Activated T-helper 1 cell treated with Interleukin-2 at 50 U/mL for 16 hours (primary cell): ENCODE measurements around the gene TMEM174.
"Not testable (repeated sequence)": the region's sequence is repeated elsewhere in the genome, so short reads cannot be mapped to it uniquely, and the experiment has no call there.

Source experiments
- DNase-seq: peaks from one replicate; pipeline ENCODE4 v3.0.0-alpha.2; 2020; ENCODE audit warnings: low read depth

TMEM174 gene

DNA sequence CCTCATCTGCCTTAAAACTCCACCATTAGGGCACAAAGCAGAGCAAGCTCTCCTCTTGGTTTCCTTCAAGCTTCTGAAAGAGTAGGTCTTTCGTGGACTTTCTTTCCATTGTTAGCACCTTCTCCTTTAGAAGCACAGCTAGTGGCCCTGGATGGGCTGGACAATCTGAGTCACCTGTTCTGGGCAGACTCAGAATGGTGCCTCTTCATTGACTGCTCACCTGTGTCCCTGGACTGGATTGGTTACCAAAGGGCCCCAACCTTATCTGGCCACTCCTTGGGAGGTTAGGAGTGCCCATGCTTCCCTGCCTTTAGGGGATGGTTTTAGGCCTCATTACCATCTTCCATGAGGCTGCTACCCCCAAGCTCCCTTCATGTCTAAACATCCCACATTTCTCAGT is 23.2 kb downstream of the TMEM174 start:
- no peak for DNase-seq

DNA sequence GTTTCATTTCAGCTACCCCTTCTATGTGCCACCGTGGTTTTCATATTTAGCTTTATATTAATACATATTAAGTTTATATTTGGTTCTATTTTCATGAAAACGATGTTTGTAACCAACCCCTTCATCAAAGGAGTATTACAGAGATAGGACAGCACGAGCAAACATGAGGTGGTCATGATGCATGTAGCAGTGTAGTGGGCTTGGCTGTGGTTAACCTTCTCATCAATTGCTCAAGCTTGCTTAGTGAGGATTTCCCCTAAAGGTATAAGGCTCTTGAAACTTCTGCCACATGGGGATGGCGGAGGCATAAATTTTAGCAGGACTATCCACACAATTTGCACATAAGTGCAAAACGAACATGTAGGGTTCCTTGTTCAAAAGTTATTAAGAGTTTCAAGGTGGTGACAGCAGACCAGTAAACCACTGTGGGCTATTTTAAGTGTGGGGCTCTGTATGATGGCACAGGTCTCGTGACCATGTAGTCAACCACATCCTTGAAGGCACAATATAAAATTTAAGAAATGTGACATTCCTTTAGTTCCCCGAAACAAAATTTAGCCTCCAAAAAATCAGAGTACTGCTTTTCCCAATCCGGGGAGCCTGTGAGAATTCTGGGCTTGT is 24.8 kb downstream of the TMEM174 start:
- DNase-seq: no peak

DNA sequence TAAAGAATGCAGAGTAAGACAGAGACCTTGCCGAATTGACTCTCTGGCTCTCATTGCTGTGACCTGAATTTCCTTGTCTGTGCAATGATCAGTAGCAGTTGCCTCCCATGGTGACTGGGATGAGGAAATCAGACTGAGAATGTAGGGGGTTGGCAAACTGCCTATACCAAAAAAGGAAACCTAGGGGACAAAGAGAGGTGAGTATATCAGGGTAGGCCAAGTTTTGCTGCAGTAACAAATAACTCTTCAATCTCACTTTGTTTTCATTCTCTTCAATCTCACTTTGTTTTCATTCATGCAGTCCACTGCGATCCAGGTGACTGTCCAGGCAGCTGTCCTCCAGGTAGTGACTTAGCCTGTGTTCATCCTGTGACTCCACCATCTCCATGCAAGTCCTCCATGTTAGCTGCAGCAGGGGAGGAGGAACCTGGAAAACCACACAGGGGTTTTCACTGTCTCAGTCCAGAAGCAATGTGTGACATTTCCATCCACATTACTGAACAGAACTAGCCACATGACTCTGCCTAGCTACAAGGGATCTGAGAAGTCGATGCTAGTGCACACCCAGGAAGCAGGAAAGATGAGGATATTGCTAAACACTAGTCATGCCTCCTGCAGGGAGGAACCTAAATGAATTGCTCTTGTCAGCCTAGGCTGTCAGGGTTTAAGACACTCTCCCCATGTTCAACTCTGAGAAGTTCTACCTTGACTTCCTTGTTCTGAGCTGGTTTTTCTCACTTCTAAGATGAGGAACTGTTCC is 26.0 kb downstream of the TMEM174 start:
- DNase-seq: no peak

DNA sequence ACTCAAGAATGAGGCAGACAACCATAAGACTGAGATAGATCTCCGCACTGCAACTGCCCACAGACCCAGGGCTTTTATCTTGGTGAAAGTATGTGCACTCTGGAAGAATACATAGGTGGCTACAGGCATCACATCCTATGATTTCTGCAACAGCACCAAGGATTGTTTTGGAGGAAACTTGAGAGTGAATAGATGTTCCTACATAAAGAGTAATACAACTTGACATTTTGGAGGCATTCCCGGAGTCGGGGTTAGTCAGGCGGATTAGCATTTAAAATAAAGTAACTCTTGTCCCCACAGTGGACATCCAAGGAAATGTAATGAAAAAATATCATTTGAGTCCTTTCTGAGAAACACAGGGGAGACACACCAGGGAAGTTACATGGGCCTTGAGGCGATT is 26.7 kb downstream of the TMEM174 start:
- DNase-seq: no peak

DNA sequence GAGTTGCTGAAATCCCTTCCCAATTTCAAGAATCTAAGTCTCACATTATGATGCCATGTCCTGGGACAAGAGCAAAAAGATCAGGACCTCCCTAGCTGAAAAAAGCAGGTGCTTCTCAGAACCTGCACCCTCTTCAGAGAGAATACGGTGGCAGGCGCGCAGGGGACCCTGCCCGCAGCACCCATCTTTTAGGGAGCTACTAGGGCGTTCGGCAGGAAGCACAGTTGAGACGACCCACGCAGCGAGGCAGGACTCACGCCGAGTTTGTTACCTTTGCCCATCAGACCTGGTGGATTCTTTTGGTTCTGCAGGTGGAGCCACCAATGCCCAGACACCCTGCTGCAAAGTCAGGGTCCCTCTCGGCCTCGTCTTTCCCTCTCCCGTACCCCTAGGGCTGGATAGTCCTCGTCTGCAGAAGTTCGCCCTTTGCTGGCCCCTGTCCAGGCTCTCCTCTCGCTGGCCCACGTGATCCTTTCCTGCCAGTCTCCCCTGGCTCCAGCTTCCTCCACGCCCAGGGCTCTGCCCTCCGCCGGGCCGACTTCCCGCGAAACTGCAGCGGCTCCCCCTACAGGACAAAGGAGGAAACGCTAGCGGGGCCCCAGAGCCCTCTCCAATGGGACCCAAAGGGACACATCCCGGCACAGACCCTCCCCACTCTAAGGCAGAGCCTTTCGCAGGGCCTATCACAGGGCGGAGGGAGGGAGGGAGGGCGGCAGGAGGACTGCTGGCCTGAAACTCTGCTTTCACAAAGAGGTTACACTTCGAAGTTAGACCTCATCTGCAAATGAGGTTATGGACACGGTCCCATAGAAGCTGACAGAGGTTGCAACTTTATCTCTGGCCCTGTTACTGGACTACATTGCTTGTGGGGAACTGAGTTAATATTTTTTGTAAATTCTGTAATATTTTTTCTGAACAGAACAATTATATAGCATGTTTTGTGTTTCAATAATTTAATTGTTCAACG is 28.8 kb downstream of the TMEM174 start:
- DNase-seq: peak; percentile 48

- DNase-seq: no peak
Measured at GRCh38 chr5:73204332-73204731, 31.3 kb downstream of the TMEM174 start.

GRCh38 chr5:73204733-73205132 is 31.7 kb downstream of the TMEM174 start:
- DNase-seq: no peak

DNA sequence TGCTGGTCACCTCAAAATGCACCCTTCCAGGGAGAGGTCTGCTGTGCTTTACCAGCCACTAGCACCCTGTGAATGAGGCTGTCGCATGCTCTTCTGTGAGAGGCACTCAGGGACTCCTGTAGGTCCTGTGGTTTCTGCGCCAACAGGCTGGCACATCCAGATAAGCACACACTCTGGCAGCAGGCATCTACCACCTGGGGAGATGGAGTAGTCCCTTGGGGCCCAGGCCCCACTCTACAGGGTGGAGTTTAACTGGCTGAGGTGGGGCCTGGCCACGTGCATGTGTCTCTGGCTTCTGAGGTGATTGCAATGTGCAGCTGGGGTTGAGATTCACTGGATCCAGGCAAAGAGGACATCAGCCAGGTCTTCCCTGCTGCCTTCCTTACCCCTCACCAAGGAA is 32.3 kb downstream of the TMEM174 start:
- no peak for DNase-seq

DNA sequence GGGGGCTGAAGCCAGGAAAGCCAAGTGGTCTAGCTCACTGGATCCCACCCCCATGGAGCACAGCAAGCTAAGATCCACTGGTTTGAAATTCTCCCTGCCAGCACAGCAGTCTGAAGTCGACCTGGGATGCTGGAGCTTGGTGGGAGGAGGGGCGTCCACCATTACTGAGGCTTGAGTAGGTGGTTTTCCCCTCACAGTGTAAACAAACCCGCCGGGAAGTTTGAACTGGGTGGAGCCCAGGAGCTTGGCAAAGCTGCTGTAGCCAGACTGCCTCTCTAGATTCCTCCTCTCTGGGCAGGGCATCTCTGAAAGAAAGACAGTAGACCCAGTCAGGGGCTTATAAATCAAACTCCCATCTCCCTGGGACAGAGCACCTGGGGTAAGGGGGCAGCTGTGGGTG is 34.2 kb downstream of the TMEM174 start:
- DNase-seq: not testable (repeated sequence)

GRCh38 chr5:73209075-73209474 is 36.1 kb downstream of the TMEM174 start:
- DNase-seq: not testable (repeated sequence)

DNA sequence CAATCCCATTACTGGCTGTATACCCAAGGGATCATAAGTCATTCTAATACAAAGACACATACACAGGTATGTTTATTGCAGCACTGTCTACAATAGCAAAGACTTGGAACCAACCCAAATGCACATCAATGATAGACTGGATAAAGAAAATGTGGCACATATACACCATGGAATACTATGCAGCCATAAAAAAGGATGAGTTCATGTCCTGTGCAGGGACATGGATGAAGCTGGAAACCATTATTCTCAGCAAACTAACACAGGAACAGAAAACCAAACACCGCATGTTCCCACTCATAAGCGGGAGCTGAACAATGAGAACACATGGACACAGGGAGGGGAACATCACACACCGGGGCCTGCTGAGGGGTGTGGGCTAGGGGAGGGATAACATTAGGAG is 39.7 kb downstream of the TMEM174 start:
- DNase-seq: not testable (repeated sequence)

- no peak for DNase-seq
Measured at GRCh38 chr5:73213566-73213998, 40.6 kb downstream of the TMEM174 start.

DNA sequence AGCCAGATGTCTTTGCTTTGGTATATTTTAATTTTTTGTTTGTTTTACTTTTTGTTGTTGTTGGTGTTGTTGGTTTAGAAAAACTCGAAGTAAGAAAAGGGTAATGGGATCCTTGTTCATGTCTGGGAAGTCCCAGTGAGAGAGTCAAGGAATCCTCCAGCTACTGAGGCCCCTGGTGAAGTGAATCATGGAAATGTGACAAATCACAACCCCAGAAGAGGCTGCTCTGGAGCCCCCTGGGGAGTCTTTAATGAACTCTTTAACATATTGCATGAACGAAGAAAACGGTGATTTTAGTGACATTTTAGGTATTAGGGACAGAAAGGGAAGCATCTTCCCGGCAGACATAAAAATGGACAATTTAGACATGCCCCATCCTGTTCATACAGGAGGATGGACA is 41.3 kb downstream of the TMEM174 start:
- no peak for DNase-seq

GRCh38 chr5:73214996-73215395 is 42.0 kb downstream of the TMEM174 start:
- no peak for DNase-seq

DNA sequence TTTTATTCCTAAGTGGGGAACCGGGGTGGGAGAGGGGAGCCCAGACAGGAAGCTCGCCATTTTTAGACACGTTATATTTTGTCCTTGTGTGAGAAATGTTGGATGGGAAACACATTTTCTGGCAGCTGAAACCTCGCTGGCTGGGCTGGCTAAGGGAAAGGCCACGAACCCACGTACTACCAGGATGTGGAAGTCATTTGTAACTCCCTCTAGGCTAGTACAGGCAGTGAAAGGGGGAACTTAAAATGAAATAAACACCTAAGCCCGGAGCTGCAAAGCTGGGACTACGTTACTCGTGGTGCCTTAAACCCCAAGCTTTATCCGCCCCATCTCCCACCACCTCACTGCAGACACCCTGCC is 42.5 kb downstream of the TMEM174 start:
- DNase-seq: no peak

- DNase-seq: peak; percentile 38
Measured at GRCh38 chr5:73215891-73216610, 43.1 kb downstream of the TMEM174 start.

GRCh38 chr5:73218552-73219171 is 45.7 kb downstream of the TMEM174 start:
- DNase-seq: no peak

DNA sequence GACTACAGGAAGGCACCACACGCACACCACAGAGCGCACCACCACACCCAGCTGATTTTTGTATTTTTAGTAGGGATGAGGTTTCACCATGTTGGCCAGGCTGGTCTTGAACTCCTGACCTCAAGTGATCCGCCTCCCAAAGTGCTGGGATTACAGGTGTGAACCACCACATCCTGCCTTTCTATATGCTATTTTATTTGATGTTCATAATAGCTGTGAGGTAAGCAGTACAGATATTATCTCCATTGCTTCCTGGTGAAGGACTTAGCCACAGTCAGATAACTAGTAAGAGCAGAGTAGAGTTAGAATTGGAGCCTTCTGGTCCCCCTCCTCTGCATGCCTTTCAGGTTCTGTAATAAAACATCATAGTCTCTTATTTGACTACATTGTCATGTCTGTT is 46.3 kb downstream of the TMEM174 start:
- not testable (repeated sequence) for DNase-seq

DNA sequence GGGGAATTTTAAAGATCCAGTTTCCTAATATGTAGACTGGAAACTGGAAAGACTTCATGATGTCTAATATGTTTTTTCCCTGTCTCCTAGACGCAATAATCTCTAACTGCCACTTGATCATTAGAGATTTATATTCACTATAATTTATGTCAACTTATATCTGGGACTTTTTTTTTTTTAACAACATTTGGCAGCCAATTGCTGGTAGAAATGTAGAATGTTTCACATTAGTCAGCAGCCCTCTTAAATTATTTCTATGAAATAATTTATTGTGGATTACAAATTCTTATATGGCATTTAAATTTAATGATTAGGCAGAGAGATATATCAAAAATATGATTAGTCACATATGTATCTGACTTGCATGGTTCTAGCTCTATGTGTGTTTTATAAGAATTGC is 48.2 kb downstream of the TMEM174 start:
- DNase-seq: no peak

DNA sequence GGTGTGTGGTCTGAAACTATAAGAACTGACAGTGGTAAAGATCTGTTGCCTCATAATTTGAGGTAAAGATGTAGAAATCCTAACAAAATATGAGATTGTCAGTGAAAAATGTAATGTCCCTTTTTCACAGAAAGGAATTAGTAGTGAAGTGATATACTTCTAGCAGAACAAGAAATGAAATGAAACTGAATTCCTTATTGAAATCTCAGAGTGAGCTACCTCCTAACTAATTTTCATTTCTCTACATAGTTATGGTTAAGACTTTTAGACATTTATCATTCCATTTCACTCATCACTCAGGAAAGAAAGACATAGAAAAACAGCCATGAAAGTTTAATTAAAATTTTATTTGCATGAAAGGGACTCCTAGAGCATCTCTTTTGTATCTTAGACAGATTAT is 48.7 kb downstream of the TMEM174 start:
- DNase-seq: no peak

- DNase-seq: no peak
Measured at GRCh38 chr5:73222173-73222572, 49.2 kb downstream of the TMEM174 start.
